GM21737 (cell line): ENCODE data around the gene TCEANC2.

ENCODE experiments used
- ATAC-seq: cut with Tn5 transposase; IDR thresholded peaks from one replicate; pipeline ENCODE4 v1.9.1; 2021; ENCODE audit warnings: mild to moderate bottlenecking, moderate library complexity; ENCODE audit not compliant: unreplicated experiment

TCEANC2 gene

DNA sequence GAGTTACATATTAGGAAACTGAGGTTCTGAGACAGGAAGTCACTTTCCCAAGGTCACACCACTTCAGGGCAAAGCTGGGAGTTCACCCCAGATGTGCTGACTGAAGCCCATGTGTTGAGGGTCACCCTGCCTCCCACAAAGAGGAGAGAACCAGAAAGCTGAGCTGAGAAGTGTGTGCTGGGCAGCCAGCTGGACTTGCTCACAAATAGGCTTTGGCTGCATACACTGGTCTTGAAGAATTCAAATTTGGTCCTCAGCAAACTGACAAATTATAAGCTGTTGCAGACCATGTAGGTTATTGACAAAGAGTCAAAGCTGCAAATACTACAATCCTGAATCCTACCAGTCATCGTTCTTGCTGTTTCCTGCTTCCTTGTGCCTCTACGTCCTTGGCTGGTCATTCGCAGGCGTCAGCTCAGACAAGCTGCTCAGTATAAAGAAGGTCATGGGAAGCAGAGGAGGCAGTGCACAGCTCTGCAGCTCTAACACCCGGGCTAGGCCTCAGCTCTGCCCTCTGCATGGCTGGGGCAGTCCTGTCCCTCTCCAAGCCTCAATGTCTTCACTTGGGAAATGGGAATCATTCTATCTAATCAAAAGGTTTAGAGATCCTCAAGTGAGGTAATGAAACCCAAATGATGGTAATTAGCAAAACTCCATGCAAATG is 59.4 kb downstream of the TCEANC2 start:
- no peak for ATAC-seq

DNA sequence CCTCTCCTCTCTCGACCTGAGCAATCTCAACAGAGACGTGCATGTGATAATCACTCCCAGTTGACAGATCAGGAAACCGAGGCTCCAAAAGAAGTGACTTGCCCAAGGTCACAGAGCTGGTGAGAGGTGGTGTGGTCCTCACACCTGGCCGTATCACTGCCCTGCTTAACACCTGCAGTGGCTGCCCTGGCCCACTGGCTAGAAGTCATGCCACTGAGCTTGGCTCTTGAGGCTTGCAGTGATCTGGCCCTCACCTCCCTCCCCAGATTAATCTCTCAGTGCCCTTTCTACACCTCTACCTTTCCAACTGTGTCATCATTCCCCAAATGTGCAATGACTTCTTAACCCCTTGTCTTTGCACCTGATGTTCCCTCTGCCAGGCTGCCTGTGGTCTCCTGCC is 60.6 kb downstream of the TCEANC2 start:
- ATAC-seq, result no peak

DNA sequence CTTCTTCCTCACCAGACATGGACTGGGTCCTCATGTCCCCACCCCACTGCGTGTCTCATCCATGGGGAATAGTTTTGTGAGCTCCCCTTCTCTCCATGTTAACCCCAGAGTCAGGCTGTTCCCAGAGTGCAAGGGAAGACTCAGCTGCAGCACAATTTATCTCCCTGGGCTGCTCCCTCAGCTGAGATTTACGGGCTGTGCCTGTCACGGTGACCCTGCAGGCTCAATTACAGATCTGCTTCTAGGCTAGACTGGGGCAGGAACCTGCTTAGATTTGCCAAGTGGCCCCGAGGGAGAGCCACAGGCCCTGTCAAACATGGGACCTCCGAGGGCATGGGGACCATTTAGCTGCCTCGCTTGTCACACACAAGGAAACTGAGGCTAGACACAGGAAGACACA is 61.5 kb downstream of the TCEANC2 start:
- ATAC-seq, result no peak

DNA sequence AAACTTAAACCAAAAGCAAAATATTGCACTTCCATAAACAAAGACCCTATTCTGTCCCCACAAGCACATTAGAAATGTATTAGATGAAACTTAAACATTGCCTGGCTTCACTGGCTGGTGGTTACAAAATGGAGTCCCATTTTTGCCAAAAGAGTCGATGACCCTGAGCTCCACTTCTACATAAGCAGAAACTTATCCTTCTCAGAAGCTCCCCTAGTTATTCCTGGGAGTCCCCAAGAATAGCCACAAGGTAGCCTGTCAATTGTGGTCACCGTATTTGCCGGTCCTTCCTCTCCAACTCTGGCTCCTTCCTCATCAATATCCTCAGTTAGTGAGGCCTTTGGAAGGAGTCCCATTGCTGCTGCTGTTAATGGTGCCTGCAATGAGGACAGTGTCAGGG is 62.1 kb downstream of the TCEANC2 start:
- ATAC-seq, result no peak

DNA sequence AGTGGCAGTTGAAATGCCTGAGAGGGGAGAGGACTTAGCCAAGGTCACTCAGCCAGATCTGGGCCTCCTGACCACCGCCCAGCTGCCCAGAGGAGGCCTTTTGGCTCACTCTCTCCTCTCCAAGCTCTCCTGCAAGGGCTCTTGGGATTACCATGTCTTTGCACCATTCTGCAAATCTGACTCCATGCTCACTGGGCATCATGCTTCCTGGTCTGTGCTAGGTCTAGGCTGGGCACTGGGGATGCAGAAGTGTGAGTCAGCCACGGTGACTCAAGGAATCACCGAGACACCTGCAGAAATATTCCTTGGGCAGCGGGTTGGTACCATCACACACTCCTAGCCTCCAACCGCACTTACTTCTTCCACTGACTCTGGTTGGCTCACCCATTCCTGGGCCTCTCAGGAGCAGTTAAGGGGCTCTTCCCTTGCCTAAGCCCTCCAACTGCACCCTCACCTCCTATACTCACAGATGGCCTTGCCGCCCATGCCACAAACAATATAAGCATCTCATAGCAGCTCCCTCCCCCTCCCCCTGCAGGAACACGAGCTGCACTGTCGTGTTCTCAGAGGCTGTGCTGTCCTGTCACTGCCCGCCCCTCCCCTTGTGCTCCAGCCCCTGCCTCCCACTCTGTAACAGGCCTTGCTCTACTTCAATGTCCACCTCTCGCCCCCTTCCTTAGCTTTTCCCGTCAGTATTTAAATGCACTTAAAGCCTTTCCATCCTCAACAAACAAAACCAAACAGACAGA is 64.6 kb downstream of the TCEANC2 start:
- ATAC-seq, result no peak

DNA sequence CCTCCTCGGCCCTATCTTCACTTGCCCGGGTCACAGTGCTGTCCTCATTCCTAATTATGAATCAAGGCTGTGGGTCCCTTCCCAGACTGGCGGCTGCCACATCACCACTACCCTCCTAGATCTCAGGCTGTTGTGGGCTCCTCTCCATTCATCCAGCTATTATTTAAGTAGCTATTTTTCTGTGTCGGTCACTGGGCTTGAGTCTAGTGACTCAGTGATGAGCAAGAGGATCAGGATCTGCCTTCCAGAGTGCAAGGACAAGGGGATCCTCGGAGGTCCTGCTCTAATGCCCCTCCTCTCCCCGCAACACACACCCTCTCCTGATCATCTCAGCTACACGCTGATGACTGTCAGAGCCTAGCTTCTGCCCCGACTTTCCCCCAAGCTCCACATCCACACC is 65.3 kb downstream of the TCEANC2 start:
- no peak for ATAC-seq

DNA sequence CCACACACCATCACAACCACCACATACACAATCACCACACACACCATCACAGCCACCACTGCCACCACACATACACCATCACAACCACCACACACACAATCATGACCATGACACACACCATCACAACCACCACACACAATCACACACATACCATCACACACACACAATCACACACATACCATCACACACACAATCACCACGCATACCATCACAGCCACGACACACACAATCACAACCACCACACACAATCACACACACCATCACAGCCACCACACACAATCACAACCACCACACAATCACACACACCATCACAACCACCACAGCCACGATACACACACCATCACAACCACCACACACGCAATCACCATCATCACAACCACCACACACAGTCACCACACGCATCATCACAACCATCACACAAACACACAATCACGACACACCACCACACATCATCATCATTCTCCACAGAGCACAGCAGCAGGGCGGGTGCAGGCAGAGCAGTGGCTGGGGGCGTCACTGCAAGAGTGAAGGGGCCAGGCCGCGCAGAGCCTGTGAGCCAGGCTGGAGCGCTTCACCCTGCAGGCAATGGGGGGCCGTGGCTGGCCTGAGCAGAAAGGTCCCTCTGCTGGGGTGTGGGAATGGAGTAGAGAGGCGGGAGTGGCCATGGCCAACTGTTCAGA is 66.8 kb downstream of the TCEANC2 start:
- no peak for ATAC-seq

DNA sequence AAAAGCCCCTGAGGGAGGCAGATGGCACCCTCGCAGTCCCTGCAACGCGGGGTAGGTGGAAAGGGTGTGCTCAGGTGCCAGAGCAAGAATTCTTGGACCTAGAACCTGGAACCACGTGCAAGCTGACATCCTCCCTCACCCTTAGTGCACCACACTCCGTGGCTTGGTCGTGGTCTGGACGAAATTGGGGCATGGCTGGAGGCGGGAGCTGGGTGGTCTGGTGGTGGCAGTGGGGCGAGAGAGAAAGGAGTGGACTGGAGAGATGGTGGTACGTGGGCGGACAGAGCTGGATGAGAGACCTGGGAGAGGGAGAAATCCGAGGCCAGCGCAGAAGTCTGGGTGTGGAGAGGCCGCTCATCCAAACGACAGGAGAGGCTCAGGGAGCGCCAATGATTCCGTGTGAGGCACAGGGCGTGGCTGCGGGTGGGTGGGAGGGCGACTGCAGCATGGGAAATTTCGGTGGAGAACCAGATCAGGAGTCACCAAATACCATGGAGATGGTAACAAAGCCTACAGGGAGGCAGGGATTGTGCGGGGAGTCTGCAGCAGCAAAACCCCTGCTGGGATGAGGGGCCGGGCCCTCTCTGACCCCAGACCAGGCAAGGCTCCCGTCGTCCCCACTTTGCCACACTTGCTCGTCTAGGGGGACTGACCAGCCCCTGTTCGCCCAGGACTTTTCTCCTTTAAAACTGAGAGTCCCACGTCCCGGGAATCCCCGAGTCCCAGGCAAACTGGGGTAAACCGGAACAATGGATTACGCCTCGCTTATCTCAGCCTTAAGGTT is 67.5 kb downstream of the TCEANC2 start:
- ATAC-seq, result no peak

DNA sequence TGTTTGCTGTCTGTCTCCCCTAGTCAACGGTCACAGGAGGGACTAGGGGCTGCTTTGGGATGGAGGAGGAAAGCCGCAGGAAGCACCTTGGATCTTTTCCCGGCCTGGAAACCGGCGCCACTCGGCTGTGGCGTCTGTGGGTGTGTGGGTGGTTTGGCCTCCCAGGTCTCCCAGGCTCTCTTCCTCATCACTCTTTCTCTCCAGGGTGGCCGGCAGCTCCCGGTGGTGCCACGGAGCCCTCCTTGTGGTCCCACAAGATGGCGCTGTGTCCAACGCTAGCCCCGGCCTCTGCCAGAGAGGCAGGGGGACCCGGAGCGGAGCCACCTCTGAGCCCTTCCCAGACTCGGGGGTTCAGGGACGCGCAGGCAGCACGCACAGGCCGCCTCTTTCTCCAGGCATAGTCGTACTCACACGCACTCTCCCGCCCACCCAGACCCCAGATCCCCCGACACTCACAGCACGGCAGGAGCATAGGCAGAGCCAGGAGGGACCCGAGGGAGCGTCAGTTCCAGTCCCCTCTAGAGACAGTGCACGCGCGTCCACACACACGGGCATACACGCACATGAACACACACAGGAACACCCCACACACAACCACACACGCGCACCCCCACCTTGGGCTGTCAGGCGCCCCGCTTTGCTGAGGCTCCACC is 68.2 kb downstream of the TCEANC2 start:
- no peak for ATAC-seq

DNA sequence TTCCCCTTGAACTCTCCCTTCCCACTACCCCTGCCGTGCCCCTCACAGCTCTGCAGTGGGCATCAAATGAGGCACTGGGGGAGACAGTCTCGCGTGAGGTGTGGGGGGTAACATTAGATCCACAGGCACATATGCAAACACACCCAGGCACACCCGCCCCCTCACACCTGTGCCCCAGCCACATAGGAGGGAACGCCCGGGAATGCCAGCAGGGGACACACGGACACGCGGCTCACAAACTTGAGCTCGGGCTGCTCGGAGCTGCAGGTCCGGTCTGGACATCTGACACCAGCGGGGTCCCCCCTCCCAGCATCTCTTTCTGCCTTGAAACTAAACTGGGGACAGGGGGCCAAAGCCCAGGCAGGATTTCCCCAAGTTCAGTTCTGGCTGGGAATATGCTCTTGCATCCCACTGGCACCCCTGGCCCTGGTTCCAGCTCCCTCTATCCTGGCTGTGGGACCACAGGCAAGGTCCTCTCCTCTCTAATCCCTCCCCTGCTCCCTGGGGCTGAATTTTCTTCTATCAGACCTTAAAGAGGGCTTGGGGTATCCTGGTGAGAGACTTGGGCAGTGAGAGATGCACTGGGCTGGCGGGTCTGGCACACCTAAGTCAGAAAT is 68.8 kb downstream of the TCEANC2 start:
- no peak for ATAC-seq

DNA sequence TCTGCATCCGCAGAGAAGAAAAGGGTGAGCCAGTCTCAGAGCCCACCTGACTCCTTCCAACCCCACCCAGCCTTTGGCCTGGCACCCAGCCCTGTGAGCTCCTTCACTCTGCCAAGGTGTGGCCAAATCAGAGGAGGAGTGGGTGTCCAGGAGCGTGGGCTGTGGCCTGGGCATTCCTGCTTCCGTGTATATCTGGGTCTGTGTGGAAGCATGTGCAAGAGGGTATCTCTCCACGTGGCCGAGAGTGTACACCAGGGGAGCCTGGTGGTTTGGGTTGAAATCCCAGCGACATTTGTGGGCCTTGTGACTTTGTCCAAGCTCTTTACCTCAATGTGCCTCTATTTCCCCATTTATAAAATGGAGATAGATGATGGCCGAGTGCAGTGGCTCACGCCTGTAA is 69.6 kb downstream of the TCEANC2 start:
- no peak for ATAC-seq

DNA sequence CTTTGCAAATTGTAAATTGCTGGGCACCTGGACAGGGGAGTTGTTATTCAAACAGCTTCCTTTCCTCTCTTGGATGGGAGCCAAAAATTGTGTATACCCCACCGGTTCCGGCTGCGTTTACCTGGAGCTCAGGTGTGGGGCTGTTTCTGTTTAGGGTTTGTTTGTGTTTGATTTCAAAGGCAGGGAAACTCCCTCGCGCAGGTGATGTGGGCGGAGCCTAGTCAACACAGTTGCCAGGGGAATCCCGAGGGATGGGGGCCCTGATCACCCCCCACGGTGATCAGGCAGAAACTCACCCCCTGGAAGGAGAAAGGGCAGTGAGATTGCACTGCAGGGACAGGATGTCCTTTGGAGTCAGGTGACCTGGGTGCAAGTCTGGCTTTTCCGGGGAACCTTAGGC is 71.1 kb downstream of the TCEANC2 start:
- ATAC-seq, result no peak

DNA sequence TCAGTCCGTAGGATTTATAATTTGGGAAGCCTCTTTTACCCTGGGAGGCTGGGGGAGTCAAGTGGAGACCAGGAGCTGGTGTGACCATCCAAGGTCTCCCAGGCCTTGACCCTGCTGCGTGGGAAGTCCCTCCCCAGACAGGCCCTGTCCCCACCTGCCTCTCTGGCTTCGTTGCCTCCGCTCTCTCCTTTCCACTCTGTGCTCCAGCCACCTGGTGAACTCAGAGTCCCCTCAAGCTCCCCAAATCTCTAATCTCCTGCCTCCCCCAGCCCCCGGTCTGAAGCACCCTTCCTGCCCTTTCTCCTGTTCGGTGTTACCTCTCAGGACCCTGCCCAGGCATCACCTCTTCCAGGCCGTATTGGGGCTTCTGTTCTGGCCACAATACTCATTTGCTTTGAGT is 71.5 kb downstream of the TCEANC2 start:
- ATAC-seq, result no peak

DNA sequence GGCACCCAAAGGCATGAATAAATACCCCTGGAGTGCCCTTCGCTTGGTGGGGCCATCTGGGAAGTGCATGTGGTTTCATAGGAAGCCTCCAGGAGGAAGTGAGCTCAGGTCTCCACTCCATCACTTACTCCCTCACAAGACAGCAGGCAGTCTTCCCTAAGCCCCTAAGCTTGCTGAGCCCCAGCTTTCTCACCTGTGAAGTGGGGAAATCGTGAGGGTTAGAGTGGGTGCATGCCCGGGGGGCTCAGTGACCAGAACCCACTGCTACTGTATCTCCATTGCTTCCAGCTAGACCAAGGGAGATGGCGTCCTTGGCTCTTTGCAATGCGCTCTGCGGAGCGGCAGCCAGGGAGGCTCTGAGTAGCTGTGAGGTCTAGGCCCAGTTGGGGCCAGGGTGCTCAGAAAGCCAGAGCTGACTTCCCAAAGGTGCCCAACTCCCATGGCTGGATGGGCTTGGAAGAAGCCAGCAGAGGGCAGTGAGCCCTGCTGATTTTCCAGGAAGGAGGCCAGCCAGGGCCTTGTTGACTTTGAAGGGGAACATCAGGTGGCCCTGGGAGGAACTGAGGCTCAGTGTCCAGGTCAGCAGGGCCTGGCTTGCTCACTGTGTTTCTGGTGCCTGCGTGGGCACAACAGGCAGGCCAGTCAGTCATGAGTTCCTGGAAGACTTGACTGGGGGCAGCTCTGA is 72.1 kb downstream of the TCEANC2 start:
- ATAC-seq, result no peak

DNA sequence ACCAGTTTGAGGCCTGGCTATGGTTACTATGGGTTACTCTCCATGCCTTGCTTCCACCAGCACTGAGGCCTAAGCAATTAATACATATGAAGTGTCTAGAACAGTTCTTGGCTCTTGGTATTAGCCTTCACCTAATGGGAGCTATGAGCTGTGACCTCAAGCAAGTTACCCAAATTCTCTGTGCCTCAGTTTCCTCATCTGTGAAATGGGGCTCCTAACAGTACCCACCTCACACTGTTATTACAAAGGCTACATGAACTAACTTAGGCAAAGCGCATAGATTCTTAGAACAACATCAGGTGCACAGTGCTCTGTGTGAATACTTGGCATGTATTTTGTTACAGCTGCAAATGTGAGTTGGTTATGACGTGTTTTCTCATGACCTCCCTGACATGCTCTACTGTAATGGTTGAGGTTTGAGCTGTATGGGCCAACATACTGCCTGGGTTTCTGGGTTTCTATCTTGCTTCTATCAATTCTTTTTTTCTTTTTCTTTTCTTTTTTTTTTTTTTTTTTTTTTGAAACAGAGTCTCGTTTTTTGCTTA is 72.9 kb downstream of the TCEANC2 start:
- ATAC-seq, result no peak

DNA sequence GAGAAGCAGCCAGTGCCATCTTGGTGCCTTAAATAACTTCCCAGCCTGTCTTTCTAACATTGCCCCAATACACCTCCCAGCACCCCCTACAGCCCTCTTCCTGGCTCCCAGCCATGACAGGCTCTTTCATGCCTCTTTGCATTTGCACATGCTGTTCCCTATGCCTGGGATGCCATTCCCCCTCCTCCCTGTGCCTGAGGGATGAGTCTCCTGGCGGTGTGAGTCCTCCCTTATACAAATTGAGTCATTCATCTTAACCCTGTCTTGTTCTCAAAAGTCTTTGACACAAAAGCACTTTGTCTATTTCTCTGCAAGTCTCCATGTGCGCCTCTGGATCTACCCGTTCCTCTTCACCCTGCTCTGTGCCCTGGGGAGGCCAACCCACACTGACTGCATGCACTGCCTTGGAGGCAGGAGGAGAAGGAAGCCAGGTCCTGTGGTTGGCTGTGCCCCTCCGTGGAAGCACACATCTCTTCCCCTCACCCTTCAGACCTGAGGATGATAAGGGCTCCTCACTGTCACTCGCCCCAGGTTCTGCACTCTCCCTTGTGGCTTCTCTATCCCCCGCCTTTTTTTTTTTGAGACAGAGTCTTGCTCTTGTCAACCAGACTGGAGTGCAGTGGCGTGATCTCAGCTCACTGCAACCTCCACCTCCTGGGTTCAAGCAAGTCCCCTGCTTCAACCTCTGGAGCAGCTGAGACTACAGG is 74.3 kb downstream of the TCEANC2 start:
- ATAC-seq, result no peak

DNA sequence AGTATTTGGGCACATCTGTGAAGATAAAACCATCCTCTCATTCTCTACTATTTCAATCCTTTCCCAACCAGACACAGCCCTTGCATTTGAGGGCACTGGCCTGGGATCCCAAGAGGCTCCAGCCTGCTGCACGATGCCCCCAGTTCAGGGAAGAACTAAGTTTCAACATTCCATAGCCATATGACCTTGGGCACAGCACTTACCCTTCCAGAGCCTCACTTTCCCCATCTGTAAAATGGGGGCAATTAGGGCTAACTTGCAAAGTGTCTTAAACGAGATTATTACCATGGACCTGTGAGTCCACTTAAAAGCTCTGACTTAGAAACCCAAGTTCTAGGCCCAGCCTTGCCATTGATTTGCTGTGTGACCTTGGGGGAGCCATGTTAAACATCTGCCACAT is 76.5 kb downstream of the TCEANC2 start:
- no peak for ATAC-seq

DNA sequence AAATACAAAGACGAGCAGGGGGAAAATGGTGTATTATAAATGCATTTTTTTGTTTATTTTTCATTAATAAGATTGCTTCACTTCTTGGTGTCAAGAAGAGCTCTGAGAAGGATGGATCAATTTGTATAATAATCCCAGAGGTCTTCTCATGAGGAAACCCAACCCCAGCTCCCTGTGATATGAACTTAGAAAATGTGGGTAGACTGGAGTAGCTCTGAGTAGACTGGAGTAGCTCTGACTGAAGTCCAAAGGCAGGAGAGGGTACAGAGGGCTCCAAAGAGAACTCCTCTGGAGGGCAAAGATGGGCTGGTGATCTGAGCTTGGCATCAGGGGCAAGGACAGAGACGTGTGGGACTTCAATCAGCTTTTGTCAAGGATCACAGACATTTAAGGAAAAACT is 78.0 kb downstream of the TCEANC2 start:
- ATAC-seq, result no peak

DNA sequence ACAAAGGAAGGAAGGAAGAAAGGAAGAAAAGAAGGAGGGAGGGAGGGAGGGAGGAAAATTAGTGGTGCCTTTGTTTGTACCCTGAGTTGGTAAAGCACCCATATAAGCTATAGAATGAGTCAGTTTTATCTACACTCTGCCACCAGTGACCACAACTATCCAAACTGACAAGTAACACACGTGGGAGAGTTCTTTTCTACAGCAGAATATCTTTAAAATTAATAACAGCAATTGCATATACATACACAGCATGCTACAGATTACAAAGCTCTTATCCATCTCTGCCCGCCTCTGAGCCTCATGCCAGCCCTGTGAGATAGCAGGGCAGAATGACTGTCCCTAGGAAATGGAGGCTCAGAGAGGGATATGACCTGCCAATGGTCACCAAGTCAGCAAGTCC is 79.1 kb downstream of the TCEANC2 start:
- ATAC-seq, result no peak
